PC-9 (cell line): ENCODE results near the gene SYDE2. TPM values are rescaled to one million over a fixed set of nuclear protein-coding genes. Genes with fewer than 3 reads are reported as not detected.

Experiments used
- BruUV-seq: library from RNA; stranded (reverse); fragments of 400-500 nt; replicated peaks from 2 replicates; lab custom pipeline; 2021; lab: Mats Ljungman, UMichigan
- CTCF ChIA-PET: fragments of 300-600 bp; sonication (Branson Sonifier 250); formaldehyde crosslinking; loops from one replicate; lab custom pipeline; 2022; ENCODE audit warnings: antibody characterized with exemption; lab: Charles Lee
- POLR2A ChIA-PET: fragments of 300-600 bp; sonication (Branson Sonifier 250); formaldehyde crosslinking; loops from one replicate; lab custom pipeline; 2022; ENCODE audit warnings: antibody characterized with exemption; ENCODE audit not compliant: unreplicated experiment; lab: Charles Lee
- DNase-seq, 2 experiments: peaks; one replicate each; pipeline versions ENCODE4 v3.0.0 to v3.0.0-alpha.2; 2015 to 2022; ENCODE audit warnings: mixed read lengths in 1 of 2
- H2AFZ ChIP-seq: fragments of 200-600 bp; sonication (generic); 2 replicates; pipeline ENCODE4 v1.8.1; 2017; ENCODE audit warnings: antibody characterized with exemption
- H3F3A ChIP-seq: fragments of 200-600 bp; sonication (generic); 2 replicates; pipeline ENCODE4 v1.8.1; 2017; ENCODE audit warnings: antibody characterized with exemption, mild to moderate bottlenecking, low read depth; ENCODE audit not compliant: insufficient read depth
- H3K27ac ChIP-seq: fragments of 200-600 bp; sonication (generic); 2 replicates; pipeline ENCODE4 v1.6.1; 2016; ENCODE audit warnings: mixed run types
- H3K27me3 ChIP-seq: fragments of 200-600 bp; sonication (generic); 2 replicates; pipeline ENCODE4 v1.6.1; 2016; ENCODE audit warnings: low read depth, mixed run types; ENCODE audit not compliant: insufficient read depth
- H3K36me3 ChIP-seq: fragments of 200-600 bp; sonication (generic); 2 replicates; pipeline ENCODE4 v1.6.1; 2016; ENCODE audit warnings: low read depth, mixed run types
- H3K4me1 ChIP-seq: fragments of 200-600 bp; sonication (generic); replicated peaks from 2 replicates; pipeline ENCODE4 v1.6.1; 2016; ENCODE audit warnings: mixed run types; ENCODE audit not compliant: insufficient read depth
- H3K4me2 ChIP-seq: fragments of 200-600 bp; sonication (generic); 2 replicates; pipeline ENCODE4 v1.6.1; 2017; ENCODE audit warnings: mixed run types
- H3K4me3 ChIP-seq: fragments of 200-600 bp; sonication (generic); 2 replicates; pipeline ENCODE4 v1.6.1; 2016; ENCODE audit warnings: mixed run types
- H3K79me2 ChIP-seq: fragments of 200-600 bp; sonication (generic); 2 replicates; pipeline ENCODE4 v1.6.1; 2017; ENCODE audit warnings: low read depth, mixed run types
- H3K9me2 ChIP-seq: fragments of 200-600 bp; sonication (generic); 2 replicates; pipeline ENCODE4 v1.8.1; 2017; ENCODE audit warnings: mild to moderate bottlenecking; ENCODE audit not compliant: insufficient read depth
- H3K9me3 ChIP-seq: fragments of 200-600 bp; sonication (generic); 2 replicates; pipeline ENCODE4 v1.8.1; 2016; ENCODE audit warnings: low read depth; ENCODE audit not compliant: insufficient read depth
- H4K20me1 ChIP-seq: fragments of 200-600 bp; sonication (generic); 2 replicates; pipeline ENCODE4 v1.8.1; 2017; ENCODE audit not compliant: insufficient read depth
- CTCF ChIP-seq: fragments of 200-600 bp; sonication (generic); conservative IDR thresholded peaks from 2 replicates; pipeline ENCODE4 v1.6.1; 2017; ENCODE audit warnings: mixed run types, antibody characterized with exemption, mild to moderate bottlenecking, moderate library complexity
- EZH2 ChIP-seq: fragments of 200-600 bp; sonication (generic); IDR thresholded peaks from 2 replicates; pipeline ENCODE4 v1.8.0; 2017; ENCODE audit warnings: antibody characterized with exemption, low read depth
- intact Hi-C: fragments of 100-400 bp; cut with micrococcal nuclease; formaldehyde crosslinking; loops from one replicate; pipeline ENCODE4 v1.10.0; 2022; ENCODE audit not compliant: unreplicated experiment
- total RNA-seq: library from RNA; stranded (reverse); gene quantifications from 2 replicates; pipeline ENCODE4 v1.2.3, GENCODE V29; 2021

The SYDE2 gene
- total RNA-seq, 1 experiment from 2014 or later, result 10.3 TPM

- H3K9me3 ChIP-seq, result no peaks in the 10 kb centered on the region
- H4K20me1 ChIP-seq, result no peaks in the 10 kb centered on the region
- H3K4me2 ChIP-seq, result peak overlapping the region; percentile 79; the same call in 1 of the 2 replicates
- H3K36me3 ChIP-seq, result no peaks in the 10 kb centered on the region
- H3K4me3 ChIP-seq, result no peak overlapping the region
- peaks cover 48% of the 10 kb centered on the region for H3K4me1 ChIP-seq
- H3K79me2 ChIP-seq, result no peaks in the 10 kb centered on the region
- no peaks in the 10 kb centered on the region for H3K9me2 ChIP-seq
- ChIA-PET POLR2A (no interaction called here), CTCF (no interaction called here)
- peaks cover 35% of the 10 kb centered on the region for H3F3A ChIP-seq
- H3K27ac ChIP-seq, result peak overlapping the region; percentile 92; the same call in 1 of the 2 replicates
- intact Hi-C loops, result no loop called here
- no TSS peak for BruUV-seq
- no peak for DNase-seq
- no peaks in the 10 kb centered on the region for H3K27me3 ChIP-seq
- H2AFZ ChIP-seq, result no peak overlapping the region
- no peak for TF ChIP-seq EZH2
- TF ChIP-seq CTCF, result no peak
Measured at GRCh38 chr1:85223334-85223733, 22.5 kb upstream of the SYDE2 start.

GRCh38 chr1:85220756-85221201 lies 20.0 kb upstream of the SYDE2 start:
- H3K36me3 ChIP-seq, result no peaks in the 10 kb centered on the region
- POLR2A ChIA-PET, result no interaction called here
- H3K79me2 ChIP-seq, result no peaks in the 10 kb centered on the region
- intact Hi-C loops, result no loop called here
- H3K27ac ChIP-seq, result no peak overlapping the region
- peaks cover 27% of the 10 kb centered on the region for H3F3A ChIP-seq
- no TSS peak for BruUV-seq
- no peaks in the 10 kb centered on the region for H3K27me3 ChIP-seq
- DNase-seq, result no peak
- H3K9me3 ChIP-seq, result peaks cover 6% of the 10 kb centered on the region; the same call in 1 of the 2 replicates
- peaks cover 30% of the 10 kb centered on the region for H3K4me1 ChIP-seq
- no peak overlapping the region for H3K4me2 ChIP-seq
- no peaks in the 10 kb centered on the region for H4K20me1 ChIP-seq
- H2AFZ ChIP-seq, result no peak overlapping the region
- H3K4me3 ChIP-seq, result no peak overlapping the region
- CTCF ChIA-PET, result no interaction called here
- H3K9me2 ChIP-seq, result no peaks in the 10 kb centered on the region
- TF ChIP-seq CTCF (no peak), EZH2 (no peak)

- H3K9me2 ChIP-seq, result no peaks in the 10 kb centered on the region
- no peaks in the 10 kb centered on the region for H3K36me3 ChIP-seq
- BruUV-seq, result no TSS peak
- CTCF ChIA-PET, result no interaction called here
- H3K4me1 ChIP-seq, result peaks cover 28% of the 10 kb centered on the region
- POLR2A ChIA-PET, result interaction anchor here (0.6 kb wide), 1 partner anchor 491 kb away, joined by 5 read pairs; no protein-coding TSS in a partner anchor
- TF ChIP-seq CTCF (no peak), EZH2 (no peak)
- H3K79me2 ChIP-seq, result no peaks in the 10 kb centered on the region
- H3K4me3 ChIP-seq, result no peak overlapping the region
- no peak overlapping the region for H3K4me2 ChIP-seq
- no peak overlapping the region for H2AFZ ChIP-seq
- H3F3A ChIP-seq, result peaks cover 20% of the 10 kb centered on the region
- intact Hi-C loops, result no loop called here
- H4K20me1 ChIP-seq, result no peaks in the 10 kb centered on the region
- H3K9me3 ChIP-seq, result peaks cover 6% of the 10 kb centered on the region; the same call in 1 of the 2 replicates
- no peak overlapping the region for H3K27ac ChIP-seq
- DNase-seq, result no peak
- H3K27me3 ChIP-seq, result no peaks in the 10 kb centered on the region
Measured at GRCh38 chr1:85219853-85220610, 19.2 kb upstream of the SYDE2 start.
